Astrocyte of the cerebellum (primary cell): ENCODE measurements around the gene DOLK.

Experiments used
- DNase-seq: peaks from one replicate; pipeline ENCODE4 v3.0.0-alpha.2; 2011; ENCODE audit warnings: low read depth
- H3K4me3 ChIP-seq: 2 replicates; pipeline ENCODE4 v1.5.1; 2011; ENCODE audit warnings: mild to moderate bottlenecking, low read depth, low read length, moderate library complexity
- CTCF ChIP-seq: IDR thresholded peaks from 2 replicates; pipeline ENCODE4 v1.5.1; 2012; ENCODE audit warnings: low read length, low read depth, moderate library complexity, mild to moderate bottlenecking; ENCODE audit errors: missing control alignments
- in situ Hi-C: cut with HindIII; loops from 2 replicates; pipeline ENCODE4 v1.10.0; 2017; ENCODE audit warnings: low sequenced_read_pairs

DOLK gene

GRCh38 chr9:128920381-128921058, 26.9 kb downstream of the DOLK start, which contains the start of gene PHYHD1:
Gene PHYHD1 (plus strand): TSS chr9:128920982. CDS start chr9:128922324, 1,342 bp downstream.
- no peak for DNase-seq
- TF ChIP-seq CTCF: no peak
- in situ Hi-C loops: no loop called here
- H3K4me3 ChIP-seq: no peak within 1 kb of the TSS

GRCh38 chr9:128919402-128920089, 27.9 kb downstream of the DOLK start:
- in situ Hi-C loops: no loop called here
- no peak overlapping the region for H3K4me3 ChIP-seq
- DNase-seq: no peak
- TF ChIP-seq CTCF: no peak

GRCh38 chr9:128918921-128919320, 28.5 kb downstream of the DOLK start:
- no peak overlapping the region for H3K4me3 ChIP-seq
- in situ Hi-C loops: no loop called here
- TF ChIP-seq CTCF: no peak
- no peak for DNase-seq

GRCh38 chr9:128917151-128917849, 30.1 kb downstream of the DOLK start:
- no peak for TF ChIP-seq CTCF
- no peak overlapping the region for H3K4me3 ChIP-seq
- in situ Hi-C loops: no loop called here
- DNase-seq: peak; percentile 68

GRCh38 chr9:128916745-128917144, 30.7 kb downstream of the DOLK start:
- no peak for DNase-seq
- in situ Hi-C loops: no loop called here
- no peak for TF ChIP-seq CTCF
- H3K4me3 ChIP-seq: no peak overlapping the region

- no peak for DNase-seq
- no peak for TF ChIP-seq CTCF
- H3K4me3 ChIP-seq: no peak overlapping the region
- in situ Hi-C loops: no loop called here
Measured at GRCh38 chr9:128916204-128916603, 31.2 kb downstream of the DOLK start.
